D721Med (cell line): ENCODE data around the gene MGAT5.

Experiments used
- DNase-seq: peaks from one replicate; pipeline ENCODE4 v3.0.0; 2011; ENCODE audit warnings: low spot score; ENCODE audit not compliant: insufficient read length
- FAIRE-seq: peaks from 2 replicates; lab custom pipeline; 2011; peaks lifted over from hg19 to GRCh38; lab: Jason Lieb, UNC
- CTCF ChIP-seq: IDR thresholded peaks from 2 replicates; pipeline ENCODE4 v1.5.1; 2012; ENCODE audit warnings: mild to moderate bottlenecking, control low read depth; ENCODE audit not compliant: insufficient read depth; ENCODE audit errors: missing control alignments

MGAT5 gene

GRCh38 chr2:134457765-134458472 is 204.0 kb downstream of the MGAT5 start:
- FAIRE-seq (no peak), DNase-seq (no peak)
- no peak for TF ChIP-seq CTCF

GRCh38 chr2:134458473-134458853 is 204.6 kb downstream of the MGAT5 start:
- no peak for TF ChIP-seq CTCF
- FAIRE-seq (no peak), DNase-seq (no peak)

- TF ChIP-seq CTCF, result no peak
- FAIRE-seq (no peak), DNase-seq (no peak)
Observed at GRCh38 chr2:134458950-134459349, 205.1 kb downstream of the MGAT5 start.

GRCh38 chr2:134459706-134460406 is 206.0 kb downstream of the MGAT5 start:
- DNase-seq, result no peak
- no peak for FAIRE-seq
- no peak for TF ChIP-seq CTCF

GRCh38 chr2:134460583-134460998 is 206.7 kb downstream of the MGAT5 start:
- FAIRE-seq, result no peak
- peak; percentile 74 for DNase-seq
- peak; percentile 86 for TF ChIP-seq CTCF

- FAIRE-seq, result no peak
Observed at GRCh38 chr2:134461511-134461910, 207.6 kb downstream of the MGAT5 start.

More at GRCh38 chr2:134461511-134461910, 207.6 kb downstream of the MGAT5 start:
- DNase-seq, result no peak
- TF ChIP-seq CTCF, result no peak
